Fibroblast of skin of right biceps (primary cell): ENCODE measurements around the gene RERE.
A peak's percentile ranks its signal among the peaks of the same experiment; 100 is the strongest.

Experiments
- DNase-seq: peaks from one replicate; pipeline ENCODE4 v3.0.0-alpha.2; 2013

Gene RERE

DNA sequence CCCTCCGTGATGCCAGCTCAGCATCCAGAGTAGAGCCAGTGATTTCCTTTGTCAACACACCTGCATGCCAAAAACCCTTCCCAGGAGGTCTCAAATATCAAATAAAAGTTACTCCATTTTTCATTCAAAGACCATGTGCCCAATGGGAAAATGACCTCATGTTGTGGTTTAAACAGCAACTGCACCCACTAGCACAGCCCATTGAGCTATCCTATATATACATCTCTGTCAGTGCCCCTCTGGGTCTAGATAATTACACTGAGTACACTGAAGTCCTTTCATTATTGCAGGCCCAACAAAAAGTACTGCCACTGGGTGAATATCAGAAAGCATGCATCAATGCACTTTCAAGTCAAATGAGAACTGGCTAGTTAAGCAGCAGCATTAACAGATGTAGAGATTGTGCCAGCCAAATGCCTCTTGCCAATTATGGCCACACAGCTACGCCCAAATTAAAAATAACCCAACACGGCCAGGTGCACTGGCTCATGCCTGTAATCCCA is 381.8 kb downstream of the RERE start:
- DNase-seq, result no peak

GRCh38 chr1:8434101-8434500 is 383.3 kb downstream of the RERE start:
- DNase-seq, result no peak

DNA sequence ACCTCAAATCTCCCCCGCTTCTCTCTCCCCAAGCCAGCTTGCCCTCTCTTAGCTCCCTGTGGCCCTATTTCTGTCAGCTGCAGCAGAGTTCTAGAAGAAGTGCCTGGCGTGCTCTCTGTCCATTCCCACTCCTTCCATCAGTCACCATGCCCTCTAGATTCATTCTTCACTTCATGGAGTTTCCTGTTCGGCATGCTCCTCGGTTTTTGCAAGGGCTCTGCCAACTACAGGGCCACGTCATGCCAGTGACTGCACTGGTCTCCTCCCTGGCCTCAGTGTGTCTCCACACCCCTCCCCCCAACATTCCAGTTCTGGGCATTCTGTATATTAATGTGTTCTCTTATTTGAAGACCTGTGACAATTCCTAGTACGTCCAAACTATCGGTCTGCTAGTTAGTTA is 385.7 kb downstream of the RERE start:
- DNase-seq, result no peak

DNA sequence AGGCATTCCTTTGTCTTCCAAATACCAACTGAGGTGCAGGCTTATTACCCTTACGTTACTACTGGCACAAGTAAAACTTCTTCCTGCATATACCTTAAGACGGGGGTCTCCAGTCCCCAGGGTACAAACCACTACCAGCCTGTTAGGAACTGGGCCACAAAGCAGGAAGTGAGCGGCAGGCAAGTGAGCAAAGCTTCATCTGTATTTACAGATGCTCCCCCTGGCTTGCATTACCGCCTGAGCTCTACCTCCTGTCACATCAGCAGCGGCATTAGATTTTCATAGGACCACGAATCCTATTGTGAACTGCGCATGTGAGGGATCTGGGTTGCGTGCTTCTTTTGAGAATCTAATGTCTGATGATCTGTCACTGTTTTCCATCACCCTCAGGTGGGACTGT is 386.4 kb downstream of the RERE start:
- DNase-seq, result no peak

DNA sequence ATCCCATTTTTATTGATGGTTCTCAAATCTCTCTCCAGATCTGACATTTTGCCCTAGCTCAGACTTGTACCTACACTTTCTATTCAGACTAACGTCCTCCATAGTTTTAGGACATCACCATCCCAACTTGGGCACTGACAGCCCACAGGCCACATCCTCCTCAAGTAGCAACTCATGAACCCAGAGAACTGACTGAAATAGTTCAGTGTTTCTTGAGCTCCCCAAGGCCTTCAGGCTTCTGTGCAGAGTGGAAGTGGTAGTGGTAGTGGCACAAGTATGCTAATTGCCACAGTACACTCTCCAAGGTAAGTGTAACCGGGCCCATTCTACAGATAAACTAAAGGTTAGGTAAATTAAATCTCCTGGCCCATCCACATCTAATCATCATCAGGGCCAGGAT is 387.0 kb downstream of the RERE start:
- DNase-seq, result no peak

GRCh38 chr1:8429549-8430110 is 387.8 kb downstream of the RERE start:
- DNase-seq, result no peak

- DNase-seq, result no peak
These were observed 389.0 kb downstream of the RERE start for GRCh38 chr1:8428441-8428840.

GRCh38 chr1:8427986-8428385 is 389.5 kb downstream of the RERE start:
- DNase-seq, result no peak

DNA sequence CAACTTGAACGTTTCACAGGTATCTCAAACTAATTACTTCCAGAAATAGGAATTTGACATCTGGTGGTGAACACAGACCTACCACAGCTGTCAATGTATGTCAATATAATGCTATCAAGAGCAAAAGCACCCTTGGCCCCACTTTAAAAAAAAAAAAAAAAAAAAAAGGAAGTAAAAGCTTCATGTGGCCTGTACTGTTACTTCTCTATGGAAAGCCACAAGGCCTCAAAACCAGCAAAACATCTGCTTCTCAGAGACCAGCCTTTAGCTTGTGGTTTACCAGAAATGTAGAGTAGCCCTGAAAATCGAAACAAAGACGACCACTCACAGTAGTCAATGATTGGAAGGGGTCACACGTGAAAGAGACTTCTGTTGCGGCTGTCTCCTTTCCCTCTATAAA is 389.9 kb downstream of the RERE start:
- no peak for DNase-seq

DNA sequence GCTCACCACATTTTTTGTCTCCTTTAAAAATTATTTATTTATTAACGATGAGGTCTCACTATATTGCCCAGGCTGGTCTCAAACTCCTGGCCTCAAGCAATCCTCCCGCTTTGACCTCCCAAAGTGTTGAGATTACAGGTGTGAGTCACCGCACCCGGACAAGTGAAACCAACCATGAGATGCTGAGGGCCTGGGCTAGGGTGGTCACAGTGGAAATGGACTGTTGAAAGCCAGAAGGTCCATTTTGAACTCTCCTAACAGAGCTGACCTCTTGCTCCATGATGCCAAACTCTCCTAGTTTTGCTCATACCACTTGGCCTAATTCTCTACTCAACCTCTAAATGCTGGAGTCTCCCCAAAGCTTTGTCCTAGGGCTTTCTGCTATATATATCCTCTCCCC is 390.4 kb downstream of the RERE start:
- no peak for DNase-seq

DNA sequence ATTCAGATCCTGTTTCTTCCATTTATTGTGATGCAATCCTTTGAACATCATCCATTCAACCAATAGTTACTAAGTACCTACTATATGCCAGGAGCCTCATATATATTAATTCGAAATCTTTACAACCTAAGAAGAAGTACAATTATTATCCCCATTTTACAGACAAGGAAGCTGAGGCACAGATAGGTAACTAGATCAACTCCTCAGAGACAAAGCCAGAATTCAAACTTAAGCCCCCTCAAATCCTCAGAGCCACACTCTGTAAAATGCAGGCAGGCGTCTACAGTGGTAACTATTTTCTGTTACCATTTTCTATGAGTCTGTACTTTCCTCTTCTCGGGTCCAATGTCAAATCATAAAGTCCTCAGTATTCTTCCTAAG is 391.7 kb downstream of the RERE start:
- DNase-seq, result no peak

DNA sequence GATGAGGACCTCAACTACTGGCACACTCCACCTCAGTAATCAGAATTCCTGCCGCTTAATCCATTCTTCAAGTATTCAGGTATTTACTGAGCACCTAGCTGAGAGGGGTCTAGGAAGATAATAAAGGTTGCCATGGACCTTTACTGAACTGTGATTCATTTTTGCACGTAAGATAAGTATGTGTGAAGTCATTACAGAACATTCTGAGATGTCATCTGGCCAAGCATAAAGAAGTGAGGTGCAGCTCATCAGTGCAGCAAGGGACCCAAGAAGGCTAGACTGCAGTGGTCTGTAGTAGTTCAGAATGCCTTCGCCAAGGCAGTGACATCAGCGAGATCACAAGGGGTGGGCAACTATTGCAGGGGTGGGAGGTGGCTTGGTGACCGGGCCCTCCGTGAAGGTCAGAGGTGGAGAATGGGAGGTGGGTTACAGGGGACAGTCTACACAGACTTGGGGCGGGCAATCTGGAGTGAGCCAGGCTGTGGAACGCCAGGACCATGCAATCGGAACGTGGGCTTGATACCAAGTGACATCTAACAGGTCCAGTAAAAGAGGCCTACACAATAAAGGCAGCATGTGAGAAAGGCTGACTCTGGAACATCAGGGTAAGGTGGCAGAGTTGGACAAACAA is 392.2 kb downstream of the RERE start:
- DNase-seq, result no peak

DNA sequence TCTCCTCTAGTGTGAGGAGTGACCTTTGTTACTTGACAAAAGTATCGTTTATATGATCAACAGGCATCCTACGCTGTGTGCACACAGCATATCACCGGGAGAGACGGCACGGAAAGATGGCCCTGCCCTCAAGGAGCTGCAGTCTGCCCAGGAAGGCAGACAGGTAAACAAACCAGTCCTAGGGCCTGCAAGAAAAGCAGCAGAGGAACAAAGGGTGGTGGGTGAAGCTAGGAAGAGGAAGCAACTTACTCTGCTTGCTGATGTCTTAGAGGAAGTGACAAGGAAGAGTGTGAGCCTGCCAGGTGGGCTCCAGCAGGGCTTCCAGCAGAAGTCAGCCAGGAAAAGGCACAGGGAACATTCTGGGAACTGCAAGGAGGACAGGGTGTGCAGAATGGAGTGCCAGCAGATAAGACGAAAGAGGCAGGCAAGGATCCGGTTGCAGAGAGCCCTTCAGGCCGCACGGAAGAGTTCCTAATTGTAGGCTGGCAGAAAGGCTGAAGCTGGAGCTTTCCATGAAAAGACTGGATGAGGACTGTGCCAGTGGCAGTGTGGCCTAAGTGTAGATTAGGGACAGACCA is 392.8 kb downstream of the RERE start:
- peak; percentile 21 for DNase-seq

DNA sequence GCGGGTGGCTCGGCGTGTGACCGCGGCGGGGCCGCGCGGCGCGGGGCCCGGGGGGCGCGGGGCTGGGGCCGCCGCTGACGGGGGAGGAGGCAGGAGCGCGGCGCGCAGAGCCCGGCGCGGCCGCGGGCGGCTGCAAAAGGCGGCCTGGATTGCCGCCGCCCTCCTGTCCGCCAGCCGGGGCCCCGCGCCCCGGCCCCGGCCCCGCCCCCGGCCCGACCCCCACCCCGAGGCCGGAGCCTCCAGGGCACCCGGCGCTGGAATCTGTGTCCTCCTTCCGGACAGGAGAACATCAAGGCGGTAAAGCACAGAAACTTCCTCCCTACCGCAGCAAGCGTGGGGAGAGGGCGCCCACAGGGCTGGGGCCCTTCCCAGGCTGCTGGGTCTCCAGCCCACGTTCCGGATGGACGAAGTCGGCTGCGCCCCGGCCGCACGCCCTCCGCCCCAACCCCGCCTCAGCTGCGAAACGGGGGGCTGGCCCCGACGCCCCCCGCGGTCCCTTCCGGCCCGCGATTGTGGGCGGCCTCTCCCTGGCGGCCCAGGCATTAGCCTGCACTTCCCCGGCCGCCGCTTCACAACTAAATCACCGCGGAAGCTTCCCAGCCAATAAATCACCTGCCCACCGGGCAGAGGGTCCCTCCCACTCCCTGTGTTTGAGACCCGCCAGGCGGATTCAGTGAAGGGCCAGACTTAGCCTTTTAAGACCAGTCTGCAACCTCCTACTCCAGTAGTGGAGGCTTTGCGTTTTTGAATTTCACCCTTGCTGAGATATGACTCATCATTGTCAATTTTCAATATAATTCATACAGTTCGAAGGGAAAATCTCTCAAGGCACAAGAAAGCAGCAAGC is 393.5 kb downstream of the RERE start:
- peak; percentile 78 for DNase-seq

- DNase-seq, result no peak
These were observed 394.2 kb downstream of the RERE start for GRCh38 chr1:8423269-8423691.

DNA sequence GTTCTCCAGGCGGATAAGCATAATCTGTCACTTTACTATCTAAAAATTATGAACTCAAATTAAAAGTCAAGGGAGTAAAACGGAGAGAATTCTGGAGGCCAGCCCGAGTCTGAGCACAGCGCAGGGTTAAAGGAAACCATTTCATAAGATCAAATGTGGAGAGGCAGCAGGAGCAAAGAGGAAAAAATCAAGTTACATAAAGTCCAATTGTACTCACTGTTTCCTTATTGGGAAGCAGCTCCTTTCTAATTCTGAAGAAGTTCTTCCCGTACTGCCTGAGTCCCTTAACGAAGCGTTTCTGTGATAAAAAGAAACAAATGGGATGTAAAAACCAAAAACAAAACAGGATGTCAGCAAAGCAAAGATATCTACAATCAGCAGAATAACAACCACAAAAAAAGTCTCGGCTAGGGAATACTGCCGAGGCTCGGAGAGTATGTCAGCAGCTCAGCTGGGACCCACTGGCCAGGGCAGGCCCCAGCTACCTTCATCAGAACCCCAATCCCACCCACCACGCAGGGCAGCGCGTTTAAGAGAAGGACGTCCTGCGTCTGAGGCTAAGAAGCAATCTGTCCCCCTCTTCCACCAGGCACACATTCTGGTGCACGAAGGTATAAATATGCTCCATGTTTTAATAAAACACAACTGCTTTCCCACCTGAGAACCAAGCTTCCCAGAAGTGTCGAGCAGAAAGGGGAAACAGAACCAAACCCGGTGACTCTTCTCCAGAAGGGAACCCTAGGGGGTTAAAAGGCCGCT is 394.8 kb downstream of the RERE start:
- DNase-seq, result peak; percentile 21

- peak; percentile 29 for DNase-seq
These were observed 395.7 kb downstream of the RERE start for GRCh38 chr1:8421721-8422120.

GRCh38 chr1:8420318-8420717 is 397.1 kb downstream of the RERE start:
- no peak for DNase-seq

GRCh38 chr1:8419861-8420260 is 397.6 kb downstream of the RERE start:
- no peak for DNase-seq

DNA sequence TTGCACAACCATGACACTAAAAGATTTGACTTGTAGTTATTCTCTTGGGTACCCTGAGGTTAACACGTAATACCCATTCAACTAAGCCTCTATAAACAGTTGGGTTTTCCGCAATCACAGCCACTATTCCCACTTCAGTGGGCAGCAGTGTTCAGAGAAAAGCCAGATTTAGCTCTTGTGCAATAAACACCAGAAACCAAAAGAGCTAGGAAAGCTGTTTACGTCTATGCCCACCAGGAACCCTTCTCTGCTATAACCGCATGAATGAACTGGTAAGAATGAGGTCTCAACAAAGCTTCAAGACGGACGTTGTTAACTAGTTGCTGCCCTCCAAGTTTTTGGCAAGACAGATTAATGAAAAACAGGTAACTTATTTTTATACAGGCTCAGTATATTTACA is 398.3 kb downstream of the RERE start:
- DNase-seq, result no peak

GRCh38 chr1:8418301-8418700 is 399.1 kb downstream of the RERE start:
- DNase-seq, result no peak

- no peak for DNase-seq
These were observed 399.8 kb downstream of the RERE start for GRCh38 chr1:8417625-8418024.

GRCh38 chr1:8416881-8417280 is 400.6 kb downstream of the RERE start:
- DNase-seq, result no peak
